NCI-H460 (cell line): ENCODE results near the gene NANOS3. TPM values are rescaled to one million over a fixed set of nuclear protein-coding genes. Genes with fewer than 3 reads are reported as not detected.

ENCODE experiments used
- DNase-seq: peaks from one replicate; pipeline ENCODE4 v3.0.0-alpha.2; 2016; ENCODE audit warnings: low read depth; ENCODE audit errors: extremely low read depth
- total RNA-seq: library from RNA; depleted of rRNA; stranded (reverse); fragments of >200 nt; shearing (Covaris generic); gene quantifications from 2 replicates; pipeline ENCODE4 v1.2.3, GENCODE V29; 2014

Gene NANOS3
- total RNA-seq, 1 experiment from 2014 or later: not detected

DNA sequence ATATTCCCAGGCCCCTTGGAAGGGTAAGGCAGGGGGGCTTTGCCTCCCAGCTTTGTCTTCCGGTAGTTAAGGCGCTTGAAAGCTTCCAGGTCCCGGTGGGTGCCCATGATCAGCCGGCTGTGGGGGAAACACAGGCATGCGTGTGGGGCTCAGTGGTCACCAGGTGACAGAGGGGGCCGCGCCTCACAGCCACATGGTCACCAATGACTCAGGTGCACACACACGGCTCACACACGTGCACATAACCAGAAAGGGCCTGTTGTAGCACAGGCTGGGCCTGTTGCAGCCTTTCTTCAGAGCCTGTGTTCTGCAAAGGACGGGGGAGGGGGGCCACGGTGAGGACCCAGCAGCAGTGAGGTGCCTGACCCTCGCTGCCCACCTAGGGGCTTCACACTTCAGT, 5.9 kb downstream of the NANOS3 start:
- DNase-seq: no peak

DNA sequence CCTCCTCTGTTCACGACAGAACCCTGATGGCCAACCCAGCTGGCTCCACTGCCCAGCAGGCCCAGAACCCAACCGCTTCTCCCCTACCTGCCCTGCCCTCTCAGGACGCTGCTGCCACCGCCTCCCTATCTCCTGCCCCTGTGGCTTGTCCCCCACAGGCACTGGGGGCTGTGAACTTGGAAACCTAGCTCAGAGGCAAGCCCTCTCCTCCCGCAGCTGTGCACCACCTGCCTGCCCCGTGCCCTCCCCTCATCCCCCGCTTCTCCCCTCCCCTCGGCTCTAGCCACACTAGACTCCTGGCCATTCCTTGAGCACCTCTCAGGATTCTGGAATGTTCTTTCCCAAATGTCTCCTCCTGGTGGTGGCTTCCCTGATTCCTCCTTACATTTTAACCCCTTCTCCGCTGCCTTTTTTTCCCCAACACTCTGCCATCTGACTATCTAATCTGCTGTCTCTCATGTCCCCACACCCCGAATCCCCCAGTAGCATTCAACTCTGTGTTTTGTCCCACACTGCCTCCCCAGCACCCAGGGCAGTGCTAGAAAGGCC, 6.7 kb downstream of the NANOS3 start:
- DNase-seq: no peak

DNA sequence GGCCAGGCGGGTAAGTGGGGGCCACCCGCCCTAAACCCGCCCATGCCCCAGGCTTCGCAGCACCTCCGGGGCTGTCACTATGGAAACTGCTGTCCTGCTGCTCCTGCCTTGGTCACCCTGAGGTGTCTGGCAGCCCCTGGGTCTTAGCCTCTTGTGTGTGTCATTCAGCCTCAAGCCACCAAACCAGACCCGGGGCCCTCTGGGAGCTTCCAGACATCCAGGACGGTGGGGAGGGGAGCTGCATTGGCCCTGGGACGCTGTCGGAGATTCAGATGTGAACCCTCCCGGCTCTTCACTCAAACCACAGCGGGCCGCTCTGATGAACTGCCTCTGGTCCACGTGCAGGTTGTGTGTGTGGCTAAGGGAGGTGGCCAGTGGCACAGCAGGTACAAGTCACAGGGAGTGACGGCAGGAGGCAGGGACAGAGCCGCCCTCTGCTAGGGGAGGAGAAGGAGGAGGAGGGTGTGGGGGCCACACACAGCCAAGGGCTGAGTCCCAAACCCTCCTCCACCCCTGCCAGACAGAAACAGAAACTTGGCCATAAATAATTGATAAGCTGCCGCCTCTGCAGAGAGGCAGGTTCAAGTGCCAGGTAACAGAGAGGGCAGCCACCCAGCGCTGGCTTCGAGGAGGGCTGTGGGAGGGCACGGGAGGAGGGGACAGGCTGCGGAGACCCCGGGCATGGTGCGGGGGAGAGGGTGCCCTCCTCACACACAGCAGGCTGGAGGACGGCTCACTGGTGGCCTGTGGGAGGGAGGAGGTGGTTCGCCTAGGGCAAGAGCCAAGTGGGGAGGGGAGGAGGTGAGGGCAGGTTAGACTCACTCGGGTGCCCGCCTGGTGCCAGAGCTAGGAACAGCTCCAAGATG, 8.0 kb downstream of the NANOS3 start:
- no peak for DNase-seq

DNA sequence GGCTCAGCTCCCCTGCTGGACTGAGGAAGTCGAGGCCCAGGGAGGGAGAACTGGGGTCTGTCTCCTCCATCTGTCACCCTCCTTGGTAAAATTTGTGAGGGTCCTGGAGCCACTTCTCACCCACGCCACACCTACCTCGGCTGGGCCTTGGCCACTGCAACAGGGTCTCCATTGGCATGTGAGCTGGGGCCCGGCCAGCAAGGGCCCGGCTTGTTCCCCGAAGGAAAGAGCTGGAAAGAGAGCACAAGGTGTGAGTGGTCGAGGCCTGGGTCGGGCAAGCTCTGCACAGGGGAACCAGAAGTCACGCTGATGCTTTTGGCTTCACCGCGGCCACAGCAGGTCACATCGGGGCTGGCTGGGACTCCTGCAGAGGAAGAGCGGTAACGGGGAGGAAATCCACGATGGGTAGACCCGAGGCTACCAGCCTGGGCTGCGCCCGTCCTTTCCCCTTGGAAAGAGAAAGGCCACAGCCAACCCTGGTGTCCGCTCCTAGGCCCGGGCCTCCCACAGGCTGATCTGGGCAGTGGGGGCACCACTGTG, 9.0 kb downstream of the NANOS3 start:
- no peak for DNase-seq

DNA sequence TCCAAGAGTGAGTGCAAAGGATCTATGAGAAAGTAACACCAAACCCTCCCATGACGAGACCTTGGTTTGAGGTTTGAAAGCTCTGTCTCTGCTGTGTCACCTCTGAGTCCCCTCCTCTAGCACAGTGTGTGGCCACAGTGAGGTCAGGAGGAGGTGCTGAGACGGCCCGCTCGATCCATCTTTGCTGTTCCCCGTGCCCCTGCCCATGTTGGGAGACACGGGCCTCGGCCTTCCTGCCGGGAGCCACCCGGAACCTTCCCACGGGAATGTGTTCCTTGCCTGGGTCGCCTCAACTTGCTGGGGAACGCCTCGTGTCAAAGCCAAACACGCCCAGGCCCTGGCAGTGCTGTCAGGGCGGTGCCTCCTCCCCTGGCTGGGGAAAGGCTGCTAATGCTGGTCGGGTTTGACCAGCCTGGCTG, 10.1 kb downstream of the NANOS3 start:
- no peak for DNase-seq

DNA sequence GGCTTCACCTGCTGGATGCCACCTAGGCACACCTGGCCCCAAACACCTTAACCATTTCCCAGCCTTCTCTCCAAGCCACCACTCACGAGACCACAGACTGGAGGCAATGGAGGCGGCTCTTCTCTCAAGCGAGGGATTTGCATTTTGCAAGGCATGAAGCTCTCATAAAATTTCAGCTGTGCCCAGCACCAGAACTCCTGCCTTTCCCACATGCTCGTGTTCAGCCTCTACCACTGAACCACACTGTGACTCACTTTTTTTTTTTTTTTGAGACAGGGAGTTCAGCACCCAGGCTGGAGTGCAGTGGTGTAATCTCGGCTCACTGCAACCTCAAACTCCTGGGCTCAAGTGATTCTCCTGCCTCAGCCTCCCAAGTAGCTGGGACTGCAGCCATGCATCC, 10.6 kb downstream of the NANOS3 start:
- no peak for DNase-seq

DNA sequence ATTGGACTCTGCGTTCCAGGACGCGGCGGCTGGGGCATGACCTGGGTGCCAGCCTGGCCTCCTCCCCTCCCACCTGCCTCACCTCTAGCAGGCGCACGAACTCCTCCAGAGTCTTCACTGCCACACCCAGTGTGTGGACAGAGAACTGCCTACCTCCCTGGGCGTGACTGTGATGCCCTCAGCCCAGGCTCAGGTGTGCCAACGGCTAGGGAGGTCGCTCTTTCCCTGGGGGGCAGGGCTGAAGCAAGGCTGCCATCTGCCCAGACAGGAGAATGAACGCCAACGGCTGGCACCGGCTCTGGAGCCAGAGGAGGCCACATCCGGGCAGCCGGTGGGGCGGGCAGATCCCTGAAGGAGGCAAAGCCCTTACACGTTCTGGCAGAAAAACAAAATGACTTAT, 11.3 kb downstream of the NANOS3 start:
- no peak for DNase-seq

DNA sequence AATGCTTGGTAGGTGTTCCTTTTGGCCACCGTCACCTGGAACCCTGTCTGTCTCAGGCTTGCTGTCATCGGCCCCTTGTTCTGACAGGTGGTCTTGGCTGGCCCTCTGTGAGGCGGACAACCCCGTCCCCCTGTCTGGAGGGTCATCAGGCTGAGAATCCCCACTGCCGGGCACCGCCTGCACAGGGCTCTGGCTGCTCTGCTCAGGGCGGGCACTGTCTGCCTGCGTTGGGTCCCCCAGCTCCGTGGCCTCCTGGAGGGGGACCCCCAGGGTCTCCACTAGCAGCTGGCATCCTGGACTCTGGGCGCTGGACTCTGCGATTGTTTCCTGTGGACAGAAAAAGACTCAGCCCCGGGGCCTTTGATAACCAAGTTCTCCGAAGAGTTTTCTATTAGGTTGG, 13.2 kb downstream of the NANOS3 start:
- no peak for DNase-seq

DNA sequence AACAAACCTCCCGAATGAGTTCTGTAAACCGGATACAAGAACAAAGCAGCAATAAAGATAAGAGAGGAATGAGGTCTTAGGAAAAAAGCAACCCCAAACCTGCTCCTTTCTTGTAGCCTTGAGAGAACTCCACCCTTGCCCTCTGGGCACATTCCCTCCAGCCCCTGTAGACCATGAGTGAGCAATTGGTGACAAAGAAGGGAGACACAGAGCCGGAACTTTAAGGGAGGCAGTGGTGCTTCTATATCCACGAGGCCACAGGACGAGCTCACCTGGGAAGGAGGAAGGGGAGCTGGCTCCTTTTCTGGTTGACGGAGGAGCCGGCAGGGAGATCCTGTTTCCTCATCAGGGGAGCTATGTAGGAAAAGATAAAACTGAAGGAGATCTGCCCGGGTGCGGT, 15.9 kb downstream of the NANOS3 start:
- DNase-seq: no peak

DNA sequence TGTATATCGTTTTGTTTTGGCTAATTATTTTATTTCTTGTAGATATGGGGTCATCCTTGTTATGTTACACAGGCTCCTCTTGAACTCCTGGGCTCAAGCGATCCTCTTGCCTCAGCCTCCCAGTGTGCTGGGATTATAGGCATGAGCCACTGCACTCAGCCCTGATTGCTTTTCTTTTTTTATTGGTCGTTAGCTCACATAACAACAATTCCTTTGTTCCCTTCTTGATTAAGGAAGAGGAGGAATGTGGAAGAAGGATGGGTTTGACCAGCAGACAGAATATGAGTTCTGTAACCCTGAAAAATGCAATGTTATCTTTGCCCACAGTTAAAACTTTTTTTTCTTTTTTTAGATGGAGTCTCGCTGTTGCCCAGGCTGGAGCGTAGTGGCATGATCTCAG, 17.6 kb downstream of the NANOS3 start:
- no peak for DNase-seq

DNA sequence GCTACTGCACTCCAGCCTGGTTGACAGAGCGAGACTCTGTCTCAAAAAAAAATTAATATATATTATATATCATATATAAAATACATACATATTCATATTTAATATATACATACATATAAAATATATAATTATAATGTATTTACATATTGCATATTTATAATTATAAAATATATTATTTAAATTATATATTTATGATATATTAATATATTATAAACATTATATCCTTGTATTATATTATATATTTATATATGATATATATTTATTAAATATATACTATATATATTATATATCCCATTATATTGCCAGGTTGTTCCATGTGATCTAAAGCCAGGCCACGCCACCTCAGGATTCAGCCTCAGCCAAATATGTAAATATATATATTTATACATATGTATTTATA, 19.3 kb downstream of the NANOS3 start:
- no peak for DNase-seq

DNA sequence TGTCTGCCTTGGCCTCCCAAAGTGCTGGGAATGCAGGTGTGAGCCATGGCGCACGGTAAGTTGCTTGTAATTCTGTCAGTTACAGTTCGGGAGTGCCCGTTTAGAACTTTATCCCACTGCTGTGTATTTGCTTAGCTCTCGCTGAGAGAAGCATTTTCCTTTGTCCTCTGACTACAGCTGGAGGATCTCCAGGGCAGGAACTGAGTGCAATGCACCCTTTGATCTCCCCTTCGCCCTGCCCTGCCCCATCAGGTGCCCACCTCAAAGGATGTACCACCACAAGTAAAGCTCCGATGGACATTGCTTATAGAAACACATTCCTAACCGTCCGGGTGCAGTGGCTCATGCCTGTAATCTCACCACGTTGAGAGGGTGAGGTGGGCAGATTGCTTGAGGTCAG, 22.5 kb downstream of the NANOS3 start:
- no peak for DNase-seq

DNA sequence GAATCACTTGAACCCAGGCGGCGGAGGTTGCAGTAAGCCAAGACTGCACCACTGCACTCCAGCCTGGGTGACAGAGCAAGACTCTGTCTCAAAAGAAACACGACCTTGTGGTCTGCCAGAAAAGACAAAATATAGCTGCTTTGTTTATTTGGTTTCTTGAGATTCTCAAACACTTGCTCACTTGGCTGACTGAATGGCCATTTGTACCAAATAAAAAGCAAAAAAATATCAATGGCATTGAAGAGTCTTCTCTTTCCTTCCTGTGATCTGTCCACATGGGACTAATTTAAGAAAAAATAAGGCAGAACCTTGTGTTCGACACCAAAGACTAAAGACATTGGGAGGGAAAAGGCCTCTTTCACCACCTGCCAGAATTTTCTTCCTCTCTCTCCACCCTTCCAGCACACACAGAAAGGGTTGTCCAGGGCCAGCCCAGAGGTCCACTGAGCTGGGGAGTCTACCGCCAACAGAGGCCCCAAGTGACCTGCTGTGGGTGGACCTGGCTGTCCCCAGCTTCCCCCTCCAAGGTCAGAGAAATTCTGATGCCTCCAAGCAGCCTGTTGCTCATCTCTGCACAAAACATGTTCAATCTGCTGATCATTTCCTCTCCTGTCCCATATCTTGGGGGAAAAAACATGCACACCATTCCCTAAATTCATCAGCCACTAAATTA, 23.1 kb downstream of the NANOS3 start:
- no peak for DNase-seq

DNA sequence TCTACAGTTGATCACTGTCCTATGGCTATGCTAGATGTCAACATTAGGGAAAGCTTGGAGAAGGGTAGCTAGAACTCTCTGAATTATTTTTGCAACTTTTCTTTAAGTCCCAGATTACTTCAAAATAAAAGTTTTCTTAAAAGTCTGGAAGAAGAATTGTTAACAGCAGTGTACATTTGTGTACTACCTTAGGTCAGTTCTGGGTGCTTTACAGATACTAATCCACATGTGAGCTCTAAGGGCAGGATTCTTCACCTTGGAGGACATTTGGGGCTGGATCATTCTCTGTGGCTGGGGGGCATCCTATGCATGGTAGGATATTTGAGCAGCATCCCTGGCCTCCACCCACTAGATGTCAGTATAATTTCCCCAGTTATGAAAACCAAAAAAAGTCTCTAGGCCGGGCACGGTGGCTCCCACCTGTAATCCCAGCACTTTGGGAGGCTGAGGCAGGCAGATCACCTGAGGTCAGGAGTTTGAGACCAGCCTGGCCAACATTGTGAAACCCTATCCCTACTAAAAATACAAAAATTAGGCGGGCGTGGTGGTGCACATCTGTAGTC, 26.1 kb downstream of the NANOS3 start:
- no peak for DNase-seq

DNA sequence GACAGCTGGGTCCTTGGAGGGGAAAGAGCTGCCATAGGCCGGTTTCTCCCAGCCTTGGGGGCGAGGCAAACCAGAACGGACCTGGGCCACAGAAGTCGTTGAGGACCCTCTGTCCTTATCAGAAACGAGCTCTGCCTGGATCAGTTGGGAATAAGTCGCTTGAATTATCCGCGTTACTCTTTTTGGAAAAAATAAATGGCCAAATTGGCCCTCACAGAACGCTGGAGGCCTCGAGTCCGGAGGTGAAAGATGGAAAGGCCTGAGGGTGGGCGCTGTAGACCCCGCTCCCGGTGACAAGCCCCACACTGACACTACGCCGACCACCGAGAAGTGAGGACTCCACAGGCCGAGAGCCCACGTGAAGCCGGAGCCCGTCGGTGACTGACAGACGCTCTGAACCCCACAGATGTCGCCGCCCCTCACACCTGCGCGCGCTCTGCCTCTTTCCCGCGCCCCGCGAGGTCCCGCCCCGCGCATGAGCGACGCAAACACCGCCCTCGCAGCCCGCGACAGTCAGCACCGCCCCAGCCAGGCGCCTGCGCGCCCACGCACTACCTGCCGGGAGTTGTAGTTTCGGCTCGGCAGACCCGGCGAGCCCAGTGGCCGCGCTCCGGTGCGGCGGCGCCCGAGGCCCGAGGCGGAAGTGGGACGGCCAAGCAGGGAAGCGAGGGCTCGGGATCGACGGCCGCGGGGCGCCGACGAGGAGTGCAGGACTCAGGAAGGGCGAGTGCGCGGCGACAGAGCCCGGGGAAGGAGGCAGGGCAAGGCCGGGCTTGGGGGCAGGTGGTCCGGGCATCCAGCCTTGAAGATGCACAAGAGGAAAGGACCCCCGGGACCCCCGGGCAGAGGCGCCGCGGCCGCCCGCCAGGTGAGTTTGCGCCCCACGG, 28.9 kb downstream of the NANOS3 start, which contains the start of the genes BRME1 and CC2D1A:
BRME1 (minus strand) TSS at position 484 of the 887 bp plus-strand sequence. CDS start 1,225 bp downstream, outside the sequence.
CC2D1A (plus strand) TSS at position 568 of the 887 bp plus-strand sequence; CDS start at position 809, 241 bp downstream.
- peak; percentile 76 for DNase-seq

DNA sequence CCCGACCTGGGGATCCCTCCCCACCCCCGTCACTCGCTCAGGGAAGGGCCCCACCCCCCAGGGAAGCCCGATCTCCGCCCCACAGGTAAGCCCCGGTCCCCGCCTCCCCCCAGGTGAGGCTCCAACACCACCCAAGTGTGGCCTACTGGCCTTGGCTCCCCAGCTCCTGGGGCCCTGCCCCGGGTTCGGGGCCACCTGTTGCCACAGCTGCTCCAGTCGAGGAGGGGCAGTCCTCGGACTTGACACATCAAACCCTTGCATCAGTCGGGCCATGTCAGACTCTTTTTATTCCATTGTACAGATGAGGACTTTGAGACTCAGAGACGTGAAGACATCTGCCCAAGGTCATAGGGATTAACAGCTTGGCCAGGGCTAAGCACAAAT, 29.6 kb downstream of the NANOS3 start:
- DNase-seq: no peak

DNA sequence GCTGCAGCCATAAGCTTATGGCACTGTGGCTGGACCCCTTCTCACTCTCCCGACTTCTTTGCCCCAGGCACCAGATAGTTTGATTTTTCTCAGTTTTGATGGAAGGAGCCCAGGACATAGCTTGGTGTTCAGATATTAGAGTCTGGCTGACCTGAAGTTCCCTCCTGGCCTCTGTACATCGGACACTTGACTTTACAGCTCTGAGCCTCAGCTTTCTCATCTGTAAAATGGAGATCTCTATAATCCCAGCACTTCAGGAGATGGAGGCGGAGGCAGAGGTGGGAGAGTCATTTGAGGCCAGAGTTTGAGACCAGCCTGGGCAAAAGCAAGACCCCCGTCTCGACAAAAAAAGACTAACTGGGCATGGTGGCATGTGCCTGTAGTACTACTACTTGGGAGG, 30.0 kb downstream of the NANOS3 start:
- DNase-seq: no peak

DNA sequence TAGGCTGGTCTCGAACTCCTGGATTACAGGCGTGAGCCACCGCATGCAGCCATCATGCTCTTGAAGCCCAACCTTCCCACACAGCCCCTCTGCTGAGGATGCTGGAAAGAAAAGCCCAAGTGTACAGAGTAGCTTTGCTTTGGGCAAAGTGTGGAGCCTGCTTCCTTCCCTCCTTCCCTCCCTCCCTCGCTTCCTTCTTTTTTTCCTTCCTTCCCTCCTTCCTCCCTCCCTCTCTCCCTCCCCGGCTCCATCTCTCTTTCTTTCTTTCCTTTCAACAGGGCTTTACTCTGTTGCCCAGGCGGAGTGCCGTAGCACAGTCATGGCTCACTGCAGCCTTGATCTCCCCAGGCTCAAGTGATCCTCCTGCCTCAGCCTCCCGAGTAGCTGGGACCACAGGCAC, 31.7 kb downstream of the NANOS3 start:
- DNase-seq: no peak

DNA sequence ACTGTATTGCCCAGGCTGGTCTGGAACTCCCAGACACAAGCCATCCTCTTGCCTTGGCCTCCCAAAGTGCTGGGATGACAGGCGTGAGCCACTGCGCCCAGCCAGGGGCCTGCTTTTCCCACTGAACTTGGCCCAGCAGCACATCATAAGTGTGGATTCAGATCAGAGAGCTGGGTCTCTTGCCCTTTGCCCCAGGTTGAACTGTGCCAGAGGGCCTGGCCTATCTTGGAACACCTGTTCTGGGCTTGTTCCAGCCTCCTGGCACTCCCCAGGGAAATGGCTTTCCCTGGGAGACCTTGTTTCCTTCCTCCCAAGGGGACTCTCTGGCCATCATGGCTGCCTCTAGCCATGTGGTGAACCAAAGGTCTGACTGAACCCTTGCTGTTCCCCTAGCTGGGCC, 32.5 kb downstream of the NANOS3 start:
- no peak for DNase-seq

DNA sequence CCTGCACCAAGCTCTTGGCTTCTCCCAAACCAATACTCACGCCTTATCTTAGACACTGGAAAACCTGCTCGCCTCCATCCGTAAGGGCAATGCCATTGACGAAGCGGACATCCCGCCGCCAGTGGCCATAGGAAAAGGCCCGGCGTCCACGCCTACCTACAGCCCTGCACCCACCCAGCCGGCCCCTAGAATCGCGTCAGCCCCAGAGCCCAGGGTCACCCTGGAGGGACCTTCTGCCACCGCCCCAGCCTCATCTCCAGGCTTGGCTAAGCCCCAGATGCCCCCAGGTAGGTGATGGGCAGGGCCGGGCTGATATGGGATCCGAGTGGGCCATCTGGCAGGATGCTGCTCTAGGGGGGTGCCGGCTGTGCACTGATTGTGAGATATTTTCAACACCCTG, 36.4 kb downstream of the NANOS3 start:
- no peak for DNase-seq
